Stimulated activated CD4-positive, alpha-beta T cell treated with anti-CD3 and anti-CD28 coated beads, TNF-alpha, amount 100 ng/mL, for 48 hours (primary cell): Measurements from ENCODE around the gene EXOC3L1.

Source experiments
- DNase-seq, 3 donors: peaks; one replicate each; pipeline ENCODE4 v3.0.0-alpha.2; 2020; ENCODE audit warnings: low read depth in 3 of 3

EXOC3L1 gene

DNA sequence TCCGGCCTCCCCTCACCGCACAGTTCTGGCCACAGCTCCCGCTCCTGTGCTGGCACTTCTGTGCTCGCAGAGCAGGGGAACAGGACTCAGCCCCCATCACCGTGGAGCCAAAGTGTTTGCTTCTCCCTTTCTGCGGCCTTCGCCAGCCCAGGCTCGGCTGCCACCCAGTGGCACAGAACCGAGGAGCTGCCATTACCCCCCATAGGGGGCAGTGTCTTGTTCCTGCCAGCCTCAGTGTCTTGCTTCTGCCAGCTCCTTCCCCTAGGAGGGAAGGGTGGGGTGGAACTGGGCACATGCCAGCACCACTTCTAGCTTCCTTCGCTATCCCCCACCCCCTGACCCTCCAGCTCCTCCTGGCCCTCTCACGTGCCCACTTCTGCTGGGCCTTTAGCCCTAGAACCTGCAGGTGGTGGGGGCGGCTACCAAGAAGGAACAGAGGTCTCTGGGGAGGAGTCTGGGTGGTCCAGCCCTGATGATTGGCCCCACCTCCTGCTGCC, 8.3 kb upstream of the EXOC3L1 start:
- no peak for DNase-seq

DNA sequence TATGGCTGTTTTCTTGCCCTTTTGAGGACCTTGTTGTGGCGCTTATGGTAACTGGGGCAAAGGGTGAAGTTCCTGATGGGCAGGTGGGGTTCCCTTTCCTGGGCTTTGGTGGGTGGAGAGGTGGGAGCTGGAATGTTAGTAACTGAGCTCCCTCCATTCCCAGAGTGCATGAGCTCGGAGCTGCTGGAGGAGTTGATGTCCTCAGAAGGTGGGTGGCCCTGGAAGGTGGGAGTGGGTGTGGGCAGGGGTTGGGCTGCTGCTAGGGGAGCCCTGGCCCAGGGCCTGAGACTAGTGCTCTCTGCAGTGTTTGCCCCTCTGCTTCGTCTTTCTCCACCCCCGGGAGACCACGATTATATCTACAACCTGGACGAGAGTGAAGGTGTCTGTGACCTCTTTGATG, 7.8 kb upstream of the EXOC3L1 start:
- DNase-seq, result no peak

DNA sequence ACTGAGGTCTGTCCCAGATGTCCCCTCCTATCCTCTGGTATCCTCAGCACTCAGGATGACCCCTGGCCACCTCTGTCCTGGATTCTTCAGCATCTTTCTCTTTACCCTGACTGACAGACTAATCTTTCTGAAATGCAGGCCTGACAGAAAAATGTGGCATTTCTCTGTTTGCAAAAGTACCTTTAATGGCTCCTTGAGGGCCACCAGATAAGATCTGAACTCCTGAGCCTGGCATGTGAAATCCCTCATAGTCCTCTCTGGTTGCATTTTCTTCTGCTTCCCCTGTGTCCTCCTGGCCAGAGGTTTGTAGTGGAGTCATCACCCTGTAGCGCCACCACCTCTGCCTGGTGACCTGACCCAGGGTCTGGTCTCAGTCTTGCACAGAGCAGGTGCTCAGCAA, 6.9 kb upstream of the EXOC3L1 start:
- DNase-seq, result no peak

DNA sequence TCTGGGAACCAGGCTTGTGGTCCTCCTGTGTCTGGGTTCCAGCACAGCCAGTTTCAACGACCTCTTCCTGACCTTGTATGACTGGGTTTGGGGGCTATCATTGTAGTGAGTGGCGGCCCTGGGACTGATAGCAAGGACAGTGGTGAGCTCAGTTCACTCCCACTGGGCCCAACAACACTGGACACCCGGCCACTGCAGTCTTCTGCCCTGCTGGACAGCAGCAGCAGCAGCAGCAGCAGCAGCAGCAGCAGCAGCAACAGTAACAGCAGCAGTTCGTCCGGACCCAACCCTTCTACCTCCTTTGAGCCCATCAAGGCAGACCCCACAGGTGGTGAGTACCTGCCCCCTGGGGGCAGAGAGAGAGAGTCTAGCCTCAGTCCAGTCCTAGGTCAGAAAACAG, 5.7 kb upstream of the EXOC3L1 start:
- DNase-seq, result no peak

DNA sequence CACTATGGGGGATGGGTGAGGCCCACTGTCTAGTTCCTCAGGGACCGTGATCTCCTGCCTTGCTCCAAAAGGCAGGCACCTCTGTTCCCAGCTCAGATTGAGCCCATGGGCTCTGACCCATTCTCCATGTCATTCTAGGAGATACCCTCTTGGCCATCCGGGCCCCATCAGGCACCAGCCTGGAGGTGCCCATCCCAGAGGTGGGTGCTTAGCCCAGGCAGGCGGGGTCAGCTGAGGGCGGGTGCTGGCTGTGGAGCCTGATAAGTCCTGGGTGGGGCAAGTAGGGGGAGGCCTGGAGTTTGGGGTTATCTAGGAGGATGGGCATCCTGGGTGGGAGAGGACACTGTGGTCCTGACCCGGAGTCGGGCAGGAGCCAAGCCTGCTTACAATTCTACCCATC, 4.3 kb upstream of the EXOC3L1 start:
- DNase-seq, result no peak

DNA sequence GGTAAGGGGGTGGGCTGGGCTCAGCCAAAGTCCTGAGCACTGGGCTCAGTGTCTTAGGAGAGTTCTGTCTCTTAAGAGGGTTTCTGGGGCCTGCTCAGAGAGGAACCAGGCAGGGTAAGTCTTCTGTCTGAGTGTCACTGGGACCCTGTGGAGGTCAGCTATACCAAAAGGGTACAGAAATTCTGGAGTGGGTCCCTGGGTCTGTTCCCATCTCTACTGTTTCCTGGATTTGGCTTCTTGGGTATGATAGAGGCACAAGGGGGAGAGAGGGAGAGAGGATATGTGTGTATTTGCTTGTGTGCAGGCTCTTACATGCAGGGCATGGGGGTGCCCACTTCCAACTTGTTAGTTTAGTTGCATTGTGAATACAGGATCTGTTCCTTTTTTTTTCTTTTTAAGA, 3.6 kb upstream of the EXOC3L1 start:
- DNase-seq, result no peak

DNA sequence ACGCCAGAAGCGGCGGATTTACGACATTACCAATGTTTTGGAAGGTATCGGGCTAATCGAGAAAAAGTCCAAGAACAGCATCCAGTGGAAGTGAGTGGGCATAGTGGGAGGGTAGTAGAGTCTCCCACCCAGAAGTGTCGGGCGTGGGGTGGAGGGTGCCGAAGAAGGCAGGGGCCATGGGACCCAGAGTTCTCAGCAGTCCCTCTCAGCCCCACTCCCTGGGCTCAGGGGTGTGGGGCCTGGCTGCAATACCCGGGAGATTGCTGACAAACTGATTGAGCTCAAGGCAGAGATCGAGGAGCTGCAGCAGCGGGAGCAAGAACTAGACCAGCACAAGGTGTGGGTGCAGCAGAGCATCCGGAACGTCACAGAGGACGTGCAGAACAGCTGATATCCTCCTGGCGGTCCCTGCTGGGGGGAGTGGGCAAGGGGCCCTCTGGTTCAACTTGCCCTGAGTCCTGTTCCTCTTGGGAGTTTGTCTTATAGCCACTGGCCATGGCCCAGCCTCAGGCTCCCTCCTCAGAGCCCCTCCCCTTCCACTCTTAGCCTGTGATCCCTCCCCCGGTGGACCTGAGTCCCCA, 2.9 kb upstream of the EXOC3L1 start:
- no peak for DNase-seq

DNA sequence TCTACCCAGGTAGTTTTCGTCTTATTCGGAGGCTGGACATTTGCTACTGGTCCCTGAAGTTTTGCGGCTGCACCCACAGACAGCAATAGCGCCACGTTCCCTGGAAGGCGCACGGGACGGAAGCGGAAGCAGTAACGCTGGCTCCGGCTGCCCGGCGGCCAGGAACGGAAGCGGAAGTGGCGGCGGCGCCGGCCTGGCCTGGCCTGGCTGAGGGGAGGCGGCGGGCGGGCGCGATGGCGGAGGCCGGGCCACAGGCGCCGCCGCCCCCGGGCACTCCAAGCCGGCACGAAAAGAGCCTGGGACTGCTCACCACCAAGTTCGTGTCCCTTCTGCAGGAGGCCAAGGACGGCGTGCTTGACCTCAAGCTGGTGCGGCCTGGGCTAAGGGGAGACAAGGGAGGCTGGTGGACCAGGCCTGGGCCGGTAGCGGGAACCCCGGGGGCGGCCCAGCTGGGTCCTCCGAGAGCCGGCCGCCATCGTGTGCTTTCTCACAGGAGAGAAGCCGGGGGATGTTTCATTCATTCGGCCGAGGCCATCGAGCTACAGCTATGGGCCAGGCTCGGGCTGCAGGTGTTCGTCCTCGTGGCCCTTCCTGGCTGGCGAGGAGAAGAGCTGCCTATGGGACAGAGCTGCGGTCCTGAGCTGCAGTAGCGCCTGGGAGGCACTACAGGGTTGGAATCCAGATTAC, 2.2 kb upstream of the EXOC3L1 start, which contains the start of gene E2F4:
Gene E2F4 (plus strand): TSS at position 161 of the 687 bp plus-strand sequence. CDS start 73 bp downstream, at position 234.
- peak; percentile 80 to 84 (median 81) for DNase-seq

DNA sequence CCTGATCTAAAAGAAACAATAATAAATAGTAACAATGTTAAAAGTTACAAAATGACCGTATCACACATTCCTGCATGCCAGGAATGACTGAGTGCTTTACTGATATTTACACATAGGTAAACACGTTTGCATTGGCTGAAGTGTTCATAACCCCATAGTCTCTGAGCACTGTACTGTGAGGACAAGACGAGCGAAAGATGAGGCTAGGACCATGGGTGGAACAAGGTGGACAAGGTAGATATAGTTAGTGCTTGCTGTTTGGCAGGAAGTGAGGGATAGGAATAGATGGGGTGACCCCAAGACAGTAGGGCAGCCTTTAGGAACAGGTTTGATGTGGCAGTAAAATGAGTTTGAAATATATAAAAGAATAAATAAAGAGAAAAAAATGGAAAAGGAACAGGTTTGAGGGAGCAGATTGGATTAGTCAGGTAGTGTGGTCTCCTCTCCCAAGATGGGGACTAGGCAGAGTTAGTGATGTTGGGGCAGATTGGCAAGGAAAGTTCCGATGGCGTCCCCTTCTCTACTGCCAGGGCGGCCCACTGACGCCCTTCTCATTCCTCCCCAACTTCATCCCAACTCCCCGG, 1.6 kb upstream of the EXOC3L1 start:
- DNase-seq, result no peak

DNA sequence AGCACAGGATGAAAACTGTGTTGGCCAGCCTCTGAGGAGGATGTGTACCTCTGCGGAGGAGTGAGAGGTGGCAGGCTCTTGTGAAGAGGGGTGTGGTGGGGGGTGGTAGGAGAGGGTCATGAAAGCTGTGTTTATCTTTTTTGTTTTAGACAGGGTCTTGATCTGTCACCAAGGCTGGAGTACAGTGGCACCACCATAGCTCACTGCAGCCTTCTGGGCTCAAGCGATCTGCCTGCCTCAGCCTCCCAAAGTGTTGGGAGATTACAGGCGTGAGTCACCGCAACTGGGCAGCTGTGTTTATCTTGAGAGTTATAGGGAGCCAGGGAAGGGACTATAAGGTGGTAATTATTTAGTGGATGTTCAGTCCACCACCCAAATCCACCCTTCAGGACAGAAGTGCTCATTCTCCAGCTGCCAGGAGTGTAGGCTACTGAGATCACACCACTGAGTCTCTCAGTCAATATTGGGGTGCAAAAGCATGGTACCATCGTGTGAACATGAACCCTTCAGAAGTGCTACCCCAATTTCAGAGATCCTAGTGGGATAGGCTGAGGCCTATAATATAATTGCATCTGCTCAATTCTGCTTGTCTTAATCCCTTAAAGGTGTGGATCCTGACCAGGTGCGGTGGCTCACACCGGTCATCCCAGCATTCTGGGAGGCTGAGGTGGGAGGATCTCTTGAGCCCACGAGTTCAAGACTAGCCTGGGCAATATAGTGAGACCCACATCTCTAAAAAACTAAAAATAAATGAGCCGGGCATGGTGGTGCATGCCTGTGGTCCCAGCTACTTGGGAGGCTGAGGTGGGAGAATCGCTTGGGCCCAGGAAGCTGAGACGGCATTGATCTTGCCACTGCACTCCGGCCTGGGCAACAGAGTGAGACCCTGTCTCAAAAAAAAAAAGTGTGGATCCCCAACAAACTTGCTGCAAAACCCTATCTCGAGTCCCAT, 788 bp upstream of the EXOC3L1 start:
- no peak for DNase-seq

DNA sequence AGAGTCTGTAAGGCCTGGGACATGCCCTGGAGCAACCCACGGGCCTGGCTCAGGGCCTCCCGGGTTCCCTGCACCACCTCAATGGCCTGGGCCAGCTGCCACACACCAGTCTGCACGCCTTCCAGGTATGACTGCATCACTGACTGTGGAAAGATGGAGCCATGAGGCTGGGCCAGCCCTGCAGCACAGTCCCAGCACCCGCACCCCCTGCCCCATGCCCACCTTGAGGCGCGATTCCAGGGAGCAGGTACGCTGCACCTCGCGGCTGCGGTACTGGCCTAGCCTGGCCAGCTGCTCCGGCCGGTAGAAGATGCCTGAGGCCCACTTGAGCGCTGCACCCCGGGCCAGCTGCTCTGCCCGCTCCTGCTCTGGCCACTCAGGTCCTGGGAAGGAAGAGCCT, 1.1 kb downstream of the EXOC3L1 start:
- DNase-seq, result no peak

DNA sequence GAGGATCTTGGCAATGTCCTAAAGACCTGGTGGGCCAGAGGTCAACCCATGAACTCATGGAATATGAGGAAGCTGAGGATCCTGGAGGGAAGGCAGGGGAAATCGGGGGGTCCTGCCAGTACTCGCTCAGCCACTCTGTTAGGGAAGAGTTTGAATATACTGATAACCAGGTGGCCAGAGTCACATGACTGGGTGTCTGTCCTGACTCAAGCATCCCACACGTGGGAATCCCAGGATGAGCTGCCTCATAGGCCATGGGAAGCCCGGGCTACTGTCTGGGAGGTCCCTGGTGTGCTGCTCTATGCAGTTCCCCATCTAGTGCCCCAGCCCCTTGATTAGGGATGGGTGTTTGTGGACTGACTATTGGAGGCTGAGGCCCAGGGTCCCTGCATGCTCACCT, 1.6 kb downstream of the EXOC3L1 start:
- DNase-seq, result no peak

DNA sequence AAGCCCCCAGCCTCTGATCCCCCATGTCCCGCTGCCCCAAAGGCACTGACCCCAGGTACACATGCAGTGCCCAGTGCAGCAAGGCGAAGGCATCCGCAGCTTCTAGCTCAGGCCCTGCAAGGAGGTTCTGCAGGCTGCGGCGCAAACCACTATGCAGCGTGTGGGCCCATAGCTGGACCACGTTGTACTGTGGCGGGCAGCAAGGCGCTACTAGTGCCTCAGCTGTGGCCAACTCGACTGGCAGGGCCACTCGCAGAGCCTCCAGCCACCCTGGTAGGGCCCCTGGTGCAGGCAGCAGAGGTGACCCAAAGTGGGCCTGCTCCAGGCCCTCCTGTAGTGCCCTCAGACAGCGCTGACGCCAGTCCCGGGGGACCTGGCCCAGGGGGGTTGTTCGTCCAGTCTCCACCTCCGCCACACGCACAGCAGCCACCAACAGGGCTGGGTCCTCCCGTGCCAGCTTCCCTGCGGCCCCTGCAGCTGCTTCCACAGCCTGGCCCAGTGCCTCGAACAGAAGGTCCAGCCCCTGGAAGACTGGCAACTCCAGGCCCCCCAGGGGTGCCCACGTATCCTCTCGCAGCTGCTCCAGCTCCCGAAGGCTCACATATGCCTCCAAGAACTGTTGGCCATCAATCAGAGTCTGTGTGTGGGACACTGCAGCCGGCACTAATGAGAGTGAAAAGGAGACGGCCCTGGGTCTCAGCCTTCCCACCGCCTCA, 2.6 kb downstream of the EXOC3L1 start:
- no peak for DNase-seq

DNA sequence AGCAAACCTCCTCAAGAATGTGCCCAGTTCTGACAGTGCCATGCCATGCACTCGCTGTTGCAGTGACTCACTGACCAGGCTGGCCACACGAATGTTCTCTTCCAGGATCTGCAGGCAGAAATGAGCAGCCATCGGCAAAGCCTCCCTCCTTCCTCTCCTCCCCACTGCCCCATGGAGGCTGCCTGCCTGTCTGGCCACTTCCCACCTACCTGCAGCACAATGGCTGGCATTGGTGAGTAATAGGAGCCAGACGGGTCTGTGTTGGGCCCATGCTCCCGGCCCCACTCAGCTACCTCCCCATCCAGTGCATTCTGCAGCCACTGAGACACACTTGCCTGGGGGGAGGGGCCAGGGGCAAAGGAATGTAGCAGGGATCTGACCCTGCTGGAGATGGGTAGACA, 3.4 kb downstream of the EXOC3L1 start:
- no peak for DNase-seq

DNA sequence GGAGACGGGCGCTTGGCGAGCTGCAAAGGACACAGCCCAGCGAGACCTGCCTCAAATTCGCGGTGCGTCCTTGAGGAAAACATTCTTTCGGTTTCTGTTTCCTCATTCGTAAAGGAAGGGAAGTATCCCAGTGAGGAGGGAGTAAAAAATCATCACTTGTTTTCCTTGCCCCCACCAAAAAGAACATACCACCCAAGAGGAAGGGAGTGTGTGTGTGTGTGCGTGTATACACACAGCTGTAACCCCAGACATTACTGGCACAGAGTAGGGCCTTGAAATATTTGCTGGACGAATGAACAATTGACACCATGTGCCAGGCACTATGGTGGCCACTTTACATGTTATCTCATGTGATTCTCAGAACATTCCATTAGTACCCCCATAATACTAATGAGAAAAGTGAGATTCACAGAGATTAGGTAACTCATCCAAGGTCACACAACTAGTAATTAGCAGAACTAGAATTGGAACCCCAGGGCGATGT, 4.2 kb downstream of the EXOC3L1 start:
- DNase-seq, result no peak

DNA sequence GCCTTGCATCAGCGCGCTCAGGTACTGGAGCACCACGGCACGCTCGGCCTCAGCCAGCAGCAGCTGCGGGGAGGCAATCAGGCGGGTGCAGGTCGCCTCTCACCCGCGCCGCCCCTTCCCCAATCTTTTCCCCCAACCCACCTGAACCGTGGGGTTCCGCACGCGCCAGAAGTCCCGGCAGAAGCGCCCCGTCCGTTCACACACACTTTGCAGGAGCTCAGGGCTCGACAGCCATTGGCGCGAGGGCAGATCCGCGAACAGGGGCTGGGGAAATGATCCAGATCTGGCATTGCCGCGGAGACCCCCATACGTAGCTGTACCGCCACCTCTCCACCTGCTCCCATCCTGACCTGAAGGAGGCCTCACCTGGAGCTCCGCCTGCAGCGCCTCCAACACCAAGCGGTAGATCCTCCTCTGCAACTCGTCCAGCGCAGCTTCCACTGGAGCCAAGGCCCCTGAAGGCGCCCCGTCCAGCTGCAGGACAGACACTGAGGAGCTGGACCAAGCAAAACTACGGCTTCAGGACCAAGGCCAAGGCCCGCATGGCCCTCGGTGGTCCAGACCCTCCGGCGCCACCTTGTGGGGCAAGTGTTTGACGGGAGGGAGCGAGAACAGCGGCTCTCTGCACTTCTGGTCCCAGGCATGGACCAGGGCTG, 4.8 kb downstream of the EXOC3L1 start:
- peak; percentile 65 to 83 (median 78) for DNase-seq

DNA sequence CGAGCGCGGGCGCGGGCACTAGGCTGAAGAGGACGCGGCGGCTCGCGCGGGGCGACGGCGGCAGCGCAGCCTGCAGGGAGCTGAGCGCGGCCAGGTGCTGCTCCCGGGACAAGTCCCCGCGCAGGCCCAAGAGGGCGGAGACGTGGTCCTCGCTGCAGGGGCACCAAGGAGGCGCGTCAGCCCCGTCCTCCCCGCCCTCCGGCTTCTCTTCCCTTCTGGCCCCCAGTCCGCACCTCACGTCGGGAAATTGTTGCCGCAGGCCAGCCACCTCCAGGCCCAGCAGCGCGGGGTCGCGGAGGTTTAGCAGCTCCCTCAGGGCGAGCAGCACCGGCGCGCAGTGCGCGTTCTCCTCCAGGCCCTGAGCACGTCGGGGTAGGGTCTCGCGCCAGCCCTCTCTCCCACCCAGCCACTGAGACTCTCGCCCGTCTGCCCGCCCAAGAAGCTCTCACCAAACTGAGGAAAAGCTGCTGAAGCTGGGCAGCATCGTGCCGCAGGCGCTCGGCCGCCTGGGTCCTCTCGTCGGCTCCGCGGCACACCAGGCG, 5.4 kb downstream of the EXOC3L1 start:
- DNase-seq, result no peak

DNA sequence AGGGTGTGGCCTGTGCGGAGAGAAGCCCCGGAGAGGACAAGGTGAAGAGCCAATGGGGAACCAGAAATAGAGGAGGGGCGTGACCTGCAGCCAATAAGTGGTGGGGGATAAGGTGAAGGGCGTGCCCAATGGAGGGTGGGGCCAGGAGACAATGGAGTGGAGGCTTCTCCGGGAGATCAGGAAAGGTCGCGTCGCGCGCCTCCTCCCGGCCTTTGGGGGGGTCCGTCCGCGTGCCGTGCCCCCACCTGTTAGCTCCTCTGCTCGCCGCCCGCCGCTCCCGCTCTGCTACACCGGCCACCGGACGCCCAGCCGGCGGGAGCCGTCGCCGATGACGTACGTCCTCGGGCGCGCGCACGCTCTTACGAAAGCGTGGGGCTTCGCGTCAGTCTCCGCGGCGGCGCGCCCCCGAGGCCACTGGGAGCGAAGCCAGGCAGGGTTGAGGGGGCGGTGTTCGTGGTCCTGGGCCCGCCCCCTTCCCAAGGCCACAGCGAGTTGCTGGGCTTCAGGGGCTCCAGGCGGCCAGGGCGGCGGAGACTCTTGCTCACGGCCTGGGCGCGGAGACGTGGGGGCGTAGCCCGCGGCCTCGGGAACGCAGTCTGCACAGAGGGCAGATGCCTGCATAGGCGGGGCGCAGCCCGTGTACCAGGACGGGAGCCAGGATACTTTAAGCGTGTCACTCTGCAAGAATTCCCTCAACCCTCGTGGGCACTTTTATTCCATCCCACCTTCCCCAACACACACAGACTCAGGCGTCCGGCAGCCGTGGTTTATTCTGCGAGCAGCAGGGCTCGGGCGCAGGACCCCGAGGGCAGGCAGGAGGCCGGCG, 6.1 kb downstream of the EXOC3L1 start, which contains the start of gene MATCAP1:
Gene MATCAP1 (minus strand): TSS at position 337 of the 826 bp plus-strand sequence. CDS start 3,353 bp downstream, outside the sequence.
- peak; percentile 85 to 95 (median 89) for DNase-seq

DNA sequence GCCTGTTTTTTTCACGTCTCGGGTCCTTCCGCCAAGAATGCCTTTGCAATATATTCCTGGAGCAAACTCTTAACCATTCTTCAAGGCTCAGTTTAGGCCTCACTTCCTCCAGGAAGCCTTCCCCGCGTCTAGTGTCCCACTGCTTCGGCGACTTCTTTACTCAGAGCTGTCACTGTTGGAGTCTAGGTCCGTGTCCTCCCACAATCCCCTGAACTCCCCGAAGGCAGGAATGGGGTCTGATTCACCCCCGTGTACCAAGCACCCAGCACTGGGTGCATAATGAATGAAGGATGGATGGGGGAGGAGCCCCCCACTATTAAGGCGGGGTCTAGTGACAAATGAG, 6.7 kb downstream of the EXOC3L1 start:
- DNase-seq, result no peak
